ENCODE results near the gene ELAVL3.
"Not testable (repeated sequence)": the region's sequence is repeated elsewhere in the genome, so short reads cannot be mapped to it uniquely, and the experiment has no call there.

The ELAVL3 gene

DNA sequence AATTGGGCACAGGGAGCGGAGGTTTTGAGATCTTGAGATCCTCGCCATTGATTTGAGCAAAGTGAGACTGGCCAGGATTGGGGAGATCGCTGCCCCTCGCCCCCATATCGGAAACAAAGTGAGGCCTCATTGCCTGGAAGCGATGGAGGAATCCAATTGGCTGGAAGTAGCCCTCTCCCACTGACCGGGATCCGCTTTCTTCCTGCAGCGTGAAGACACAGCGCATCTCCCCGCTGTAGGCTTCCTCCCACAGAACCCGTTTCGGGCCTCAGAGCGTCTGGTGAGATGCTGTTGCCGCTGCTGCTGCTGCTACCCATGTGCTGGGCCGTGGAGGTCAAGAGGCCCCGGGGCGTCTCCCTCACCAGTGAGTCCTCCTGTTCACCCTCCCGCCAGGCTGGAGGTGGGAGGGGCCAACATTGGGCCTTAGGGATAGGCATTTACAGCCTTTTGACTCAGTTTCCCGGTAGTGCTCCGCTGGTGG lies 45.0 kb downstream of the ELAVL3 start:
- DNase-seq (ENCODE audit: low spot score), result peak; percentile 27

DNA sequence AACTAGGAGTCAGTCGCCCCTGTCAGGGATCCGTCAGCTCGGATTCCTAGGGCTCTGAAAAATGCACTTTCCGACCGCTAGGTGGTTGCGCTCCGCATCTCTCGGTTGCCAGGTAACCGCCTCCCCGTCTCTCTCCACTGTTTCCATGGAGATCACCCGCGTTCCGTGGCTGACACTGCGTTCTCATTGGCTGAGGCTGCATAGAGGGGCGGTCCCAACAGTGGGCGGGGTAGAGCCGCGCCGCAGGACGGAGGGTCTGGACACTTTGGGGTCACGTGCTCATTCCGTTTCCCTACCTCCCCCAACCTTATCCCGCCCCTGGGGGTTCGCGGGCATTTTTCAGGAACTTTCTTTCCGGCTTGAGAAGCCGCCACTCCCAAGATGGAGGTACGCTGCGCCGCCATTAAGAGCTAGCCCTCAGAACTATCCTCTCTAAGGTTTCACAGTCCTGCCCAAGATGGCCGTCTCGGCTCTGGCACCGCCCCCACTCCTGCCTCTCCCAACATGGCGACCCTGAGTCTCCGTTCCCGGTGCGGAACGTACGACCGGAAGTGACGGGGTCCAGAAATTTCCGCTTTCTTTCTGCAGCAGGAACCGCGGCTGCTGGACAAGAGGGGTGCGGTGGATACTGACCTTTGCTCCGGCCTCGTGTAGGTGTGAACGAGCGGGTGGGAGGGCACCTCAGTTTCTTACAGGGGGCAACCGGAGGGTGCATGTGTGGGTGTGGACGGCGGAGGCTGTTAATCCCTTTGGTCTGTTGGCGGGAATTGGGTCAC lies 45.6 kb downstream of the ELAVL3 start, which contains the start of the genes ODAD3 and PRKCSH:
Gene ODAD3 (minus strand): TSS at position 65 of the 776 bp plus-strand sequence. CDS start 105 bp downstream, outside the sequence.
Gene PRKCSH (plus strand): TSS at position 579 of the 776 bp plus-strand sequence. CDS start 483 bp downstream, outside the sequence.
- peak; percentile 99 for DNase-seq (ENCODE audit: low spot score)

DNA sequence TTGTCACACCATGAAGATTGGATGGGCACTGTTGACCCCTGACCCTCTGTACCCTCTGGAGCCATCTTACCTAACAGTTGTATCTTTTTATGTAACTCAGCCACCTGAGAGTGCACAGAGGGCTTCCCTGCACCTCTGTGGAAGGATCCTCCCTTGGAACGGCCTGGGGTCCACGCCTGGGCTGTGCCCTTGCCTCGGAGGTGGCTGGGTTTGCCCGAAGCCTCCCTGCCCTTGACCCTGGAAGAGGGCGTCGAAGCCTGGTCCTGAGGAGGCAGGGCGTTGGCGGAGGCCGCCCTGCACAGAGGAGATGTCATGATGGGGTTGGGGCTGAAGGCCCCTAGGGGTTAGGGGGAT lies 46.2 kb downstream of the ELAVL3 start:
- no peak for DNase-seq (ENCODE audit: low spot score)

DNA sequence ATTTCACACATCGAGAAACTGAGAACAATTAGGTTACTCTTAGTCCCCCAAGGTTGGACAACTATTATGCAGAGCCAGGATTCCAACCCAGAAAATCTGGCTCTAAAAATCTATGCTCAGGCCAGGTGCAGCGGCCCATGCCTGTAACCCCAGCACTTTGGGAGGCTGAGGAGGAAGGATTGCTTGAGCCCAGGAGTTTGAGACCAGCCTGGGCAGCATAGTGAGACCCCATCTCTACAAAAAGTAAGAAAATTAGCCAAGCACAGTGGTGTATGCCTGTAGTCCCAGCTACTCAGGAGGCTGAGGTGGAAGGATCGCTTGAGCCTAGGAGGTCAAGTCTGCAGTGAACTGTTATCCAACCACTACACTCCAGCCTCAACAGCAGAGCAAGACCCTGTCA lies 47.3 kb downstream of the ELAVL3 start:
- DNase-seq (ENCODE audit: low spot score), result not testable (repeated sequence)

DNA sequence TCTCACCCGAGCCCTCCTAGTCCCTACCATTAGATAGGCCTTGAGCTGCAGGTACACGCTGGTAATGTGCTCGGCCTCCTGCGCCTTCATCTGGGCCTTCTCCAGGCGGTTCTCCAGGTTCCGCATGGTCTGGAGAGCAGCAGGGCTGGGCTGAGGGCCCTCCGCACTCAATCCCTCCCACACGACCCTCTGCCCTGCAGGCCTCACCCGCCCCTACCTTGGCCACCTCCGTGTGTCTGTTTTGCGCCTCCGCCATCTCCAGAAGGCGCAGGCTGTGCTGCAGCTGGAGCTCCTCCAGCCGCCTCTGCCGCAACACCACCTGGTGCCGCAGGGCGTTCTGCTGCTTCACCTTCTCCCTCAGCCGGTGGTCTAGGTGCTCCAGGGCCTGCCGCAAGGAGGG lies 54.2 kb downstream of the ELAVL3 start:
- DNase-seq (ENCODE audit: low spot score), result no peak

DNA sequence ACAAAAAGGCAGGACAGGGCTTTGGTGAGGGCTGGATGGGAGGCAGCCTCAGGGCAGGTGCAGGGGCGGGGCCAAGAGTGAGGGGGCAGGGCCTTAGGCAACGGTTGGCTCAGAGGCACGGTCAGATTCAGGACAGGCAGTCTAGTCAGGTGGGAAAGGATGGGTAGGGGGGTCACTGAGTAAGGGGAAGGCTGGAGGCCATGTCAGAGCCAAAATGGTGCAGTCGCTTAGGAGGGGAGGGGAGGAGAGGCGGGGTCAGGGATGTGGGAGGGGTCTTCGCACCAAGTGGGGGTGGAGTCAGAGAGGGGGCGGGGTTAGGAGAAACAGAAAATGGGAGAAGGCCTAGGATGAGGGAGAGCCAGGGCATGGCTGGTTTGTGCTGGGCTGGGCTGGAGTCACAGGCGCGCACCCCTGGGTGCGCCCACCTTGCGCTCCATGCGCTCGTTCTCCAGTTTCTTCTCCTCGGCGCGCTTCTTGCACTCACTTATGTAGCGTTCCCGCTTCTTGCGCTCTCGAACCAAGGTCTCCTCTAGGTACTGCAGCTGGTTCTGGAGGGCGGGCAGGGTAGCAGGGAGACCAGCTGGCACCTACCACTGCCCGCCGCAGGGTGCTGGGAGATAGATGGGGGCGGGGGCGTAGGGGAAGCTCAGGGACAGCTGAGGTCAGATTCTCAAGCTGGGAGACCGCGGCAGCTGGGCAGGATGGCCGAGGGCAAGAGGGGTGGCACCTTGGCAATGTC lies 55.0 kb downstream of the ELAVL3 start:
- no peak for DNase-seq (ENCODE audit: low spot score)

DNA sequence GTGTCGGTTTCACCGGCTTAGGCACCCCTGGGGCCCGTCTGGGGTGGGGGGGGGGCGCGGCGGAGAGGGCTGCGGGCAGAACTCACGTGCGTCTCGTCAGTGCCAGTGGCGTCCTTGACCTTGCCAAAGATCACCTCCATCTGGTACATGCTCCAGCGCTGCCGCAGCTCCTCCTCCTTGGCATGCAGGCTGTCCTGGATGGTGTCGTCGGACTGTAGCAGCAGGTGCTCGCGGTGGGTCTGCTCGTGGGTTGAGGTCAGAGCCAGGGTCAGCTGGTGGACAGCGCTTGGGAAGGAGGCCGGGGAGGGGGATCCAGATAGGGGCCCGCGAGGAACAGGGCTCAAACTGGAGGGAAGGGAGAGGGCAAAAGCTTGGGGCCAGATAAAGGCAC lies 57.1 kb downstream of the ELAVL3 start:
- peak; percentile 27 for DNase-seq (ENCODE audit: low spot score)

DNA sequence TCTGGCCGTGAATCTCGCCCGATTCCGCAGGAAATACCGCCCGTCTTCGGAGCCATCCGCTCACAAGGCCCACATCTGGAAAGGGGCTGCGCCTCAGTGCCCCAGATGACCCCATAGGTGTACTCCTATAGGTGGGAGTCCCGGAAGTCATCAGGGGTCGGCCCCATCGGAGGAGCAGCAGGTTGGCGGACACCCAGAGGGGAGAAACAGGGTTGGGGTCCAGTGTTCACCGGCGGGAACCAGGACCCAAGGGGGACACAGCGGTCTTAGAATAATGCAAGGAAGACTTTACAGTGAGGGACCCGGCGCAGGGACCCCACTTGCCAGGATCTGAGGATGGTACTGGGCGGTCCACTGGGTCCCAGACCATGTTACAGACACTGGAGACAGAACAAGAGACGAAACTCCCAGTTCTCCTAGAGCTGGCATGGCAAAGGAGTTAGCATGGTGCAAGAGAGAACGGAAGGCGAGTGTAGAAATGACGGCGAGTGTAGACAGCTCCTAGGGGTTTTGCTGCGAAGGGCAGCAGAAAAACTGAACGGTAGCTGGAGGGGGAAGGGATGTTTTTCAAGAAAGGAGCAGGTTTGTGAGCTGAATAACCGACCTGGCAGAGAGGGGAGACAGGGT lies 57.6 kb downstream of the ELAVL3 start:
- DNase-seq (ENCODE audit: low spot score), result no peak

DNA sequence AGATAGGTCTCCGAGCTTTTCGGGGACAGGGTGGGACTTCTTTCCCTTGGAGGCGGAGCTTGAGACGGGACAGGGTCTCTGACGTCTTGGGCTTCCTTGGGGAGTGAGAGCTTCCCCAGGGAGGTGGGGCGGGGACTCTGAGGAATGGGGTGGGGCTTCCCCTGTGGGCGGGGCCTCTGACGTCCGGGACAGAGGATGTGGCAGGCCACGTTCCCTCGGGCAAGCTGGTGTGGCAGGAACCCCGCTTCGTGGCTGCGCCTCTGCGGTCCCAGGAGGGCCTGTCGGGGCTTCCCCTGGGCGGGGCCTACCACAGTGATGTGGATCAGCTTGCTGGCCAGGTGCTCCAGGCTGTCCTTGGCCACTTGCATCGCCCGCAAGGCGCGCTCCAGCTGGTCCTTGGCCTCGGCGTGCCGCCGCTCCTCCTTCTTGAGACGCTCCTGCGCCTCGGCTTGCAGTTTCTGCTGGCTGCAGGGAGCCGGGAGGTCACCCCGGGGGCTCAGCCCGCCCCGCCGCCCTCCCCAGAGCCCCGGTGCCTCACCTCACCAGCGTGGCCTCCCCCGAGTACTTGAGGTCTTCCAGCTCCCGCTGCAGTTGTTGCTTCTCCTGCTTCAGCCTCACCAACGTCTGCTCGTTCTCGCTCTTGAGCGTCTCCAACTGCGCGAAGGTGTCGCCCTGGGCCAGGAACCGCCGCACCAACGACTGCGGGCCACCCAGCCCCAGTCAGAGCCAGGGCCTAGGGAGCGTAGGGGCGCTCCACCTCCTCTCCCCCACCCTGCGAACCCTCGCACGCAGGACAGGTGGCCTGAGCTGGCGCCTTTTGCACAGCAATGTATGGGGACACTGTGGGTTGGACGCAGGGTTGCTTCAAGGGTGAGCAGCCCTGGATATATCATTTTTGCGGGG lies 58.4 kb downstream of the ELAVL3 start:
- DNase-seq (ENCODE audit: low spot score), result peak; percentile 81

DNA sequence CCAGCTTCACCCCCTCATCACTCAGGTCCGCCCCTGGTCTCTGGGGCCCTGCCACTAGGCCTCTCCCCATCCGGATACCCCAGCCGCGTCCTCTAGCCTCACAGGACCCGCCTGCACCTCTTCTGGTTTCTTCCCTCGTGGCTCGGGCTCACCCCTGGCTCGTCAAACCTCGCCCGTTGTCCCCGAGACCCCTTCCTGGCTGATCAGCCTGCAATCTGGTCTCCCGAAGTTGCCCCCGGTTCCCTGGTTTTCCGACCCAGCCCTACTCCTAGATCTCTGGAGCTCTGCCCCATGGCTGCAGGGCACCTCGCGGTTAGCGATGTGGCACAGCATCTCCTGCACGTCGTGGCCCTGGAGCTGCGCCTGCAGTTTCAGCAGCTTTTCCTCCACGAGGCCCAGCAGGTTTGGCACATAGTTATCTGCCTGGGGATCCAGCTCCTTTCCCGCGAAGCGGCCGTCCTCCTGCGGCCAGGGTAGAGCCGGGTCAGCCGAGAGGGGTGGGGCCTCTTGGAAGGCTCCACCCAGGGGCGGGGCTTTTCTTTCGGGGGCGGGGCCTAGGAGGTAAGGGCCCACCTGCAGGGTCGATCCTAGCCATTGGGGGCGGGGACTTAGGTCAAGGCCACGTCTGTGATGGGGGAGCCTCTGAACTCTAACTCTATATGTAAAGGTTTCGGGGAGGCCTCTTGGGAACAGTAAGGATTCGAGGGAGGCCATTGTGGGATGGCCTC lies 59.3 kb downstream of the ELAVL3 start:
- DNase-seq (ENCODE audit: low spot score), result peak; percentile 48

DNA sequence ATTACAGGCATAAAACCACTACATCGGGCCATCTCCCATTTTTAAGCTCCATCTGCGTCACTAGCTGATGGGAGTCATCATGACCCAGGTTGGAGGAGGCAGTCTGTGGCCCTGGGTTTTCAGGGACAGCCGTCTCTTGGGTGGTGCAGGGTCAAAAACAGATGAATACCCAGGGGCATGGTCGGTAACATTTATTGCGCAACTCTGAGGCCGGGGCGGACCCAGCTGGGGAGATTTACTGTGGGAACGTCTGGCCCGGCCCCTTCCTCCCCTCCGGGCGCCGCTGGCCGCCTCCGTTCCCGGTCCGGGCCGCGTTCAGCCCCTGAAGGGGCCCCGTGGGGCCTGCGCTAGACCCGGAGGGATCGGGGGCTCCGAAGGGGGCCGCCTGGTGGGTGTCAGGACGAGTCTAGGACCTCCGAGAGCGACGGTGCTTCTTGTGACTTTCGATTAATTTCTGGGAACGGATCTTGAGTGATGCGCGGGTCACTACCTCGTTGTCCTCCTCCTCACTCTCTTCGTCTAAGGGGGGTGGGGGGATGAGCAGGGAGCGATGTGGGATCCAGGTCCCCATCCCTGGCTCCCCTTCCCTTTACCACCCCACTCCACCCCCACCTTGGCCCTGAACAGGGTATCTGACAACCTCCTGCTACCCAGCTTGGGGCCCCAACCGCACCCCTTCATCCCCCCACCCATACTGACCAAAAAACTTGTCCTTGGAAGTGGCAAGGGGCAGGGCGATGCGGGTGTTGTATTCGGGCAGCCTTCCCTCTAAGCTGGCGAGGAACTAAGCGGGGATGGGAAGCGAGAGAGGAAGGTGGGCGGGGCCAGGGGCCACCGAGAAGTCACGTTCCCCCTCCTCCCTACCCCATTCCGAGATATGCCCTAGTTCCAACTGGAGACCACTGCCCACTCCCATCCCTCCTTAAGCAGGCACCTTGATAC lies 60.1 kb downstream of the ELAVL3 start:
- peak; percentile 47 for DNase-seq (ENCODE audit: low spot score)

DNA sequence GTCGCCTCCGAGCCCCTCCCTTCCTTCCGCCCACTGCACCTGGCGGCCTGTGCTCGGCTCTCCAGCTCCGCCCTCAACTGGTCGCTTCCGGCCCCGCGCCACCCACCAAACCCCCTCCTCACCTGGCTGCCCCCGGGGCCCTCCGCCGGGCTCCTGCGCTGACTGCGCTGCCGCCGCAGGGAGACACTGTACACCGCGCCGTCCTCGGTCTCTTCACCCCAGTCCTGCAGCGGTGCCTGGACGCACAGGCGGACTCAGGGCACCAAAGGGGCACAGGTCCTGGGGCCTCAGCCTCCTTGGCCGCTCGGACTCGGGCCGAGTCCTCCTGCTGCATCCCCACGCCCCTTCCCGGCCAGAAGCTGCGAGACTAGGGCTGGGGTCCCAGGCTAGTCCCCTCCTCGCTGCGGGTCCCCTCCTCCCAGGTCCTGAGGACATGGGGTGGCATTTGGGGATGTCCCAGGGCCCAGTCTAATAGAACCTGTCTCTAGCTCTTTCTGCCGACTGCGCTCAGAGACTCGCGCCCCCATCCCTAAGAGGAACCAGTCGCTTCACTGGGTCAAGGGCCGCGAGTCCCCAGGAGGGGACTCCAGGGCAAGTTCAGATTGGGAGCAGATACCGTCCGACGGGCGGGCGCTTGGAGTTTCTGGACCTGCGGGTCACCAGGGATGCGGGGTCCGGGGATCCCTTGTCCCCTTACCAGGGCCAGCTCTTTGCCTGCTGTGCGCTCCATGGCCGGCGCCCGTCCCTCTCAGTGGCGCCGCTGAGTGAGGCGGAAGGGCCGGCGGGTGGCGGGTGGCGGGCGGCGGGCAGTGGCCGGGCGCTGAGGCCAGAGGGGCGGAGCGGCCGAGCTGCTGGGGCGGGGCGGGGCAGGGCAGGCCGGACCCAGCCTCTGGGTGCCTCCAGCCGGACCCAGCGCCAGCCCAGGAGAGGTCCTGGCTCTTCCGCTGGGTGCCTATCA lies 62.0 kb downstream of the ELAVL3 start, which contains the start of gene RGL3:
Gene RGL3 (minus strand): TSS at position 766 of the 958 bp plus-strand sequence. CDS start 36 bp downstream, at position 730.
- DNase-seq (ENCODE audit: low spot score), result peak; percentile 75

DNA sequence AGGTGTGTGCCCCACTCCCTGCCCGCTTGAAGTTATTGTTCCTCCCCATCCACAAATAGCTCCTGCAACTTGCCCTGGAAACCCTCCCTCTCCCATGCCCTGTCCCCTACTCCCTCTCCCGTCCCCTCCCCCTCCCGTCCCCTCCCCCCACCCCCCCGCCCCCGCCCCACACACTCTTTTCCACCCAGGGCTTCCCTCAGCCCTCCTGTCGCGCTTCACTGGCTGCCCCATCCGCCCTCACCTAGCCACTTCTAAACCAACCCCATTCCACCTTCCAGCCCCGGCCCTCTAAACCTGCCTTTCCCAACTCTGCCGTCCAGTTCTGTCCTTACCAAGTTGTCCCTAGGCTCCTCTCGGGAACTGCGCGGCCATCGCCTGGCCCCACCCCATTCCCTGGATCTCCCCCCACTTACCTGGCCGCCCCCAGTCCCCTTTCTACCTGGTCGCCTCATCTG lies 62.7 kb downstream of the ELAVL3 start:
- DNase-seq (ENCODE audit: low spot score), result no peak

DNA sequence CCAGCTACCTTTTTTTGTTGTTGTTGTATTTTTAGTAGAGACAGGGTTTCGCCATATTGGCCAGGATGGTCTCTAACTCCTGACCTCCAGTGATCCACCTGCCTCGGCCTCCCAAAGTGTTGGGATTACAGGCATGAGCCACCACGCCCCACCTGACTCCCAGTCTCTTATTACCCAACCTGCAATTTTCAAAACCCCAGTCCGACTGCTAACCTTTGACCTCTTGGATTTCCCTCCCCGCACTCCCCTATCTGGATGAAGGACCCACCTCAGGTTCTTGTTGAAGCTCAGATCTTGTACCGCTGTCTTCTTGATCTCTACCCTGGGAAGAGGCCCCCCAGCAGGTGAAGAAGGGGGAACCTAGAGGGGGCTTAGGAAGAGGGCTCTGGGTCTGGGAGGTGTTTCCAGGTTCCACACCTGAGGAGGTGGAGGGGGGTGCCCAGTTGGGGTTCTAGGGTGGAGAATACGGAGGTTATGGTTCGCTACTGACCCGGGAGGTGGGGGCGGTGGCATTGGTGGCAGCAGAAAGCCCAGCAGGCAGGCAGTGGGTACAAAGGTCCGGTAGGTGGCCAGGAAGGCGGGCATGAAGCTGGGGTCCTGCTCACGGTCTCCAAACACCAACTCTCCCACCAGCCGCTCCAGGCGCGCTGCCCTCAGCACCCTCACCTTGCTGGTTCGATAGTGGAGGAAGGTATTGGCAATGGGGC lies 64.3 kb downstream of the ELAVL3 start:
- no peak for DNase-seq (ENCODE audit: low spot score)

DNA sequence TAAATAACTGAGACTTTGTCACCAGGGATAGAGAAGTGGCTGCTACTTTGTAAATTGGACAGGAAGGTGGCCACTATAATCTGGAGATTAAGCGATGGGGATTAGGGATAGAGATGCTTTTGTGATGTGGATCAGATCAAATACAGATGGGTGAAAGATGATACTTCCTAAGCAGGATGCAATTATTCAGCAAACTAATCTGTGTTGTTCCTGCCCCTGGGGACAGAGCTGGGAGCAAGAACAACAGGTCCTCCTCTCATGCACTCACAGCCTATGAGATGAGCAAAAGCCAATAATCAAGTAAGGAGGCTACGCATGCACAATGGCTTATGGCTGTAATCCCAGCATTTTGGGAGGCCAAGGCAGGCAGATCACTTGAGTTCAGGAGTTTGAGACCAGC lies 66.3 kb downstream of the ELAVL3 start:
- DNase-seq (ENCODE audit: low spot score), result no peak

DNA sequence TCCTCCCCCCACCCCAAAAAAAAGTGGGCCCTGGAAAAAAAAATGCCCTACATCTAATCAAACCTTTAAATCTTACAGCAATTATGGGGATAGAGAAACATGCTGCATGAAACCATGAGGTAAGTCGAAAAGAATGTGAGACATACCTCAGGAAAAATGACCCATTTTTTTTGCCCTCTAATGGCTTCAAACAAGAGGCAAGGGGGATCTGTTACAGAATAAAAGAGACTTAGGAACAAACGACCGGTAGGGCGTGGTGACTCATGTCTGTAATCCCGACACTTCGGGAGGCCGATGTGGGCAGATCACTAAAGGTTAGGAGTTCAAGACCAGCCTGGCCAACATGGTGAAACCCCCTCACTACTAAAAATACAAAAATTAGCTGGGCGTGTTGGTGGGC lies 70.2 kb downstream of the ELAVL3 start:
- no peak for DNase-seq (ENCODE audit: low spot score)

DNA sequence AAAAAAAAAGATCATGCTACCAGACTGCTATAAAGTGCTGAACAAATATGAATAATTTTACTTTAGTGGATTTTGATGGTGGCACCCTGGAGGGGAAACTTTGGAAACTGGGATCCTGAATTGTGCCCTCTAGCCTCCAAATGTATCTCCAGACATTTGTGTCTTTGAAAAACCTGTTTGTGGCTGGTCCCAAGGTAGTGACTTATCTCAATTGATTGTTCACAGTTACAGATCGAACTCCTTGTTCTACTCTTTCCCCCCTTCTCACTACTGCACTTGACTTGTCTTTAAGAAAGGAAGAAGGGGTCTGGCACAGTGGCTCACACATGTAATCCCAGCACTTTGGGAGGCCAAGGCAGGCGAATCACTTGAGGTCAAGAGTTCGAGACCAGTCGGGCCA lies 72.3 kb downstream of the ELAVL3 start:
- DNase-seq (ENCODE audit: low spot score), result no peak
